HEK293T (cell line): ENCODE data around the gene CTIF.

Experiments used
- BHLHE40 ChIP-seq: fragments of 450-650 bp; IDR thresholded peaks from 2 replicates; pipeline ENCODE4 v1.6.1; 2016; ENCODE audit warnings: mild to moderate bottlenecking, moderate library complexity, borderline replicate concordance
- NFRKB ChIP-seq: fragments of 450-650 bp; IDR thresholded peaks from 2 replicates; pipeline ENCODE4 v1.6.1; 2016; ENCODE audit warnings: mild to moderate bottlenecking, moderate library complexity
- SUZ12 ChIP-seq: fragments of 450-650 bp; IDR thresholded peaks from 2 replicates; pipeline ENCODE4 v1.6.1; 2016; ENCODE audit warnings: mild to moderate bottlenecking
- ZNF384 ChIP-seq: fragments of 450-650 bp; IDR thresholded peaks from 2 replicates; pipeline ENCODE4 v1.6.1; 2016

GRCh38 chr18:48531082-48531403 is 7.8 kb upstream of the CTIF start:
- TF ChIP-seq BHLHE40, result no peak
- no peak for TF ChIP-seq SUZ12
- TF ChIP-seq ZNF384, result no peak
- TF ChIP-seq NFRKB, result no peak
